ENCODE results near the gene CELF4.

CELF4 gene

GRCh38 chr18:37348729-37349128 is 216.9 kb downstream of the CELF4 start:
- TF ChIP-seq CTCF (conservative IDR thresholded peaks at IDR 0.05) (no peak), ZFX (IDR thresholded peaks at IDR 0.05) (no peak)
- H3K27ac ChIP-seq: no peak overlapping the region

- H3K27ac ChIP-seq: no peak overlapping the region
- TF ChIP-seq ZFX (IDR thresholded peaks at IDR 0.05): no peak
- TF ChIP-seq CTCF (conservative IDR thresholded peaks at IDR 0.05): no peak
Measured at GRCh38 chr18:37346048-37346447, 219.6 kb downstream of the CELF4 start.

DNA sequence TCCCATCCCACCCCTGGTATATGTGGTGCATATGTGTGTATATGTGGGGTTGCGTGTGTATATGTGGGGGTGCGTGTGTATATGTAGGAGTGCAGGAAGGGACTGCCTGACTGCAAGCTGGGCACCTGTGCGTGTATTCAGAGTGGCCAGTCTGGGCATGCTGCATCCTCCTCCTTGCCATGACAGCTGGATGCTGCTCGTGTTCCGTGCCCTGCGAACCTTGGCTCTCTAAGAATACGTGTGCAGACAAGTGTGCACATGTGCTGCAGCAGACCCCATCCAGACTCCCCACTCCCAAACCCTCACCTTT is 222.1 kb downstream of the CELF4 start:
- H3K27ac ChIP-seq: no peak overlapping the region
- TF ChIP-seq ZFX (IDR thresholded peaks at IDR 0.05): no peak
- no peak; the same call in 1 of the 2 replicates for TF ChIP-seq CTCF (conservative IDR thresholded peaks at IDR 0.05)

GRCh38 chr18:37341473-37342086 is 224.0 kb downstream of the CELF4 start:
- TF ChIP-seq CTCF (conservative IDR thresholded peaks at IDR 0.05): no peak
- TF ChIP-seq ZFX (IDR thresholded peaks at IDR 0.05): no peak

DNA sequence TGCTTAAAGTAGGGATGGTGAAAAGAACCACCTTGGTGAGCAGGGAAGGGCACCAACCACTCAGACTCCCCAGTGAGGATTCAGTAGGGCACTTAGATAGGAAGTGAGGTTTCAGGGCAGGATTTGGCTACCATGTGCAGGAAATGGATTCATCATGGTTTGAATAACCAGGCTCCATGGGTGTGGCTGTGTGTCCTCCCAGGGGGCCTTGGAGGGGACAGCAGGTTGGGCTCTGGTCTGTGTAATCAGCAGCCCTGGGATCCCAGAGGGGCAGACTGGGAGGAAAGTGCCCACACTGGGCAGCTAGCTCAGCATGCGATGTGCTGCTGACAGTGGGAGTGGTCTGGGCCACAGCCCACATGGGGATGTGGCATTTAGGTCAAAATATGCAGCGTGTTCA is 224.6 kb downstream of the CELF4 start:
- H3K27ac ChIP-seq: no peak overlapping the region
- TF ChIP-seq ZFX (IDR thresholded peaks at IDR 0.05) (no peak), CTCF (conservative IDR thresholded peaks at IDR 0.05) (no peak)

More at GRCh38 chr18:37341473-37342086, 224.0 kb downstream of the CELF4 start:
- H3K27ac ChIP-seq: no peak overlapping the region

GRCh38 chr18:37339701-37340215 is 225.8 kb downstream of the CELF4 start:
- no peak for TF ChIP-seq ZFX (IDR thresholded peaks at IDR 0.05)
- no peak for TF ChIP-seq CTCF (conservative IDR thresholded peaks at IDR 0.05)
- H3K27ac ChIP-seq: no peak overlapping the region

DNA sequence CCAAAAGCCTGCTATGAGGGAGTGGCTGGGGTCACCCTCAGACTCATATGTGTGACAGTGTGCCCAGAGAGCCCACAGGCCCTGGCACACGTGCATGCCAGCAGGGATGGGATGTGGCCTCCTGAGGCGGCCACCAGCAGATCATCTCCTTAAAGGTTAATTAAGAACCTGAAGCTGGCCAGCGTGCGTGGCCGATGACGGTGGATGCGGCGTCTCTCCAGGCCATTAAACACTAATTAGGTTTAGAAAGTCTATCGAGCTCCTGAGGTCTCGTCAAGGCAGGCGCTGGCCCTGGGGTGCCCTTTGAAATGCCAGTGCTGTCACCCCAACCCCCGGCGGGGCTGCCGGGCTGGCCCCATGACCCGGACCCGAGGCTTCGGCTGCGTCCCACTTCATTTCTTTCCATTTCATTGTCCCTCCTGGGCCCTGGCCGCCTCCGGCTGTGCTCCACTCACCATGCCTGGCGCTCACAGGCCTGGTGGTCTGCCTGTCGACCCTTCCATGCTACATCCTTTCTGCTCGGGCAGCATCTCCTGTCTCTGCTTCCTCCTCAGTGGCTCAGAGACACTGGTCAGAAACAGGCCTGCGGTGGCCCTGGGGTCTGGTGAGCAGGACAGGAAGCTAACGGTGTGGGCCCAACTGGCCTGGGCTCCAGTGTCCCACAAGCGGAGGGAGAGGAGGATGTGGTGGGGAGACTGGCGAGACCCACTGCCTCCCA is 228.9 kb downstream of the CELF4 start:
- TF ChIP-seq CTCF (conservative IDR thresholded peaks at IDR 0.05) (no peak), ZFX (IDR thresholded peaks at IDR 0.05) (no peak)
- no peak overlapping the region for H3K27ac ChIP-seq

Measured in C4-2B (cell line).